OCI-LY7 (cell line): ENCODE results near the gene CCDC27. TPM values are rescaled to one million over a fixed set of nuclear protein-coding genes. Genes with fewer than 3 reads are reported as not detected.

Experiments used
- BruUV-seq: library from RNA; stranded (reverse); fragments of 400-500 nt; replicated peaks from 2 replicates; lab custom pipeline; 2021; lab: Mats Ljungman, UMichigan
- CTCF ChIA-PET: fragments of 300-600 bp; sonication (Branson Sonifier 250); formaldehyde crosslinking; loops from one replicate; lab custom pipeline; 2022; ENCODE audit warnings: antibody characterized with exemption; ENCODE audit not compliant: unreplicated experiment; lab: Charles Lee
- POLR2A ChIA-PET: fragments of 300-600 bp; sonication (Branson Sonifier 250); formaldehyde crosslinking; loops from one replicate; lab custom pipeline; 2022; ENCODE audit warnings: antibody characterized with exemption; lab: Charles Lee
- DNase-seq: peaks from one replicate; pipeline ENCODE4 v3.0.0-alpha.2; 2015; ENCODE audit warnings: low spot score
- H2AFZ ChIP-seq: fragments of 200-600 bp; sonication (generic), shearing (Covaris generic); 2 replicates; pipeline ENCODE4 v1.6.1; 2014; ENCODE audit warnings: mild to moderate bottlenecking, antibody characterized with exemption, low read length, moderate library complexity
- H3K27ac ChIP-seq: fragments of 200-600 bp; sonication (generic); 2 replicates; pipeline ENCODE4 v1.5.1; 2014; ENCODE audit warnings: mixed run types, low read depth, mild to moderate bottlenecking, moderate library complexity, low read length, inconsistent platforms; ENCODE audit not compliant: poor library complexity, severe bottlenecking
- H3K36me3 ChIP-seq: fragments of 200-600 bp; sonication (generic); 2 replicates; pipeline ENCODE4 v1.6.1; 2014; ENCODE audit warnings: mild to moderate bottlenecking, antibody characterized with exemption, low read length, moderate library complexity, mixed read lengths; ENCODE audit not compliant: insufficient read depth
- H3K4me1 ChIP-seq: fragments of 200-600 bp; sonication (generic); 2 replicates; pipeline ENCODE4 v1.5.1; 2014; ENCODE audit warnings: mild to moderate bottlenecking, low read length; ENCODE audit not compliant: insufficient read depth, poor library complexity, severe bottlenecking
- H3K4me2 ChIP-seq: fragments of 200-600 bp; sonication (generic); 2 replicates; pipeline ENCODE4 v1.6.1; 2014; ENCODE audit warnings: mild to moderate bottlenecking, low read length
- H3K4me3 ChIP-seq: fragments of 200-600 bp; sonication (generic); 2 replicates; pipeline ENCODE4 v1.5.1; 2014; ENCODE audit warnings: mild to moderate bottlenecking, low read depth, low read length; ENCODE audit not compliant: poor library complexity, severe bottlenecking
- H3K79me2 ChIP-seq: fragments of 200-600 bp; sonication (generic); 2 replicates; pipeline ENCODE4 v1.6.1; 2016; ENCODE audit warnings: low read depth, mild to moderate bottlenecking, low read length, moderate library complexity, mixed read lengths; ENCODE audit not compliant: insufficient read depth
- H3K9me2 ChIP-seq: fragments of 200-600 bp; sonication (generic); 2 replicates; pipeline ENCODE4 v1.6.1; 2016; ENCODE audit warnings: mild to moderate bottlenecking, low read length, mixed read lengths; ENCODE audit not compliant: insufficient read depth
- H3K9me3 ChIP-seq: fragments of 200-600 bp; sonication (generic); 2 replicates; pipeline ENCODE4 v1.6.1; 2014; ENCODE audit warnings: mild to moderate bottlenecking, mixed run types, low read length, mixed read lengths
- H4K20me1 ChIP-seq: fragments of 200-600 bp; sonication (generic); 2 replicates; pipeline ENCODE4 v1.6.1; 2014; ENCODE audit warnings: mild to moderate bottlenecking, antibody characterized with exemption, low read length, moderate library complexity, mixed read lengths; ENCODE audit not compliant: insufficient read depth
- EZH2phosphoT487 ChIP-seq: fragments of 200-600 bp; sonication (generic); IDR thresholded peaks from 2 replicates; pipeline ENCODE4 v1.6.1; 2018; ENCODE audit warnings: low read depth, borderline replicate concordance, mild to moderate bottlenecking, mixed run types, antibody characterized with exemption, low read length, moderate library complexity, mixed read lengths
- intact Hi-C: fragments of 100-400 bp; cut with micrococcal nuclease; formaldehyde crosslinking; loops from one replicate; pipeline ENCODE4 v1.10.0; 2022; ENCODE audit not compliant: unreplicated experiment
- total RNA-seq, 2 experiments: library from RNA; depleted of rRNA in 1 of 2; stranded (reverse); fragments of >200 nt in 1 of 2; shearing (Covaris generic) in 1 of 2; gene quantifications; 2 replicates each; pipeline ENCODE4 v1.2.3, GENCODE V29; 2014 to 2022
- TF ChIP-seq, protein P1 (sequence below): fragments of 200-600 bp; sonication (generic); conservative IDR thresholded peaks from 2 replicates; pipeline ENCODE4 v1.5.1; 2014; ENCODE audit warnings: mild to moderate bottlenecking, antibody characterized with exemption, low read length, moderate library complexity, mixed read lengths

The CCDC27 gene
- total RNA-seq, 2 experiments from 2014 or later = not detected

DNA sequence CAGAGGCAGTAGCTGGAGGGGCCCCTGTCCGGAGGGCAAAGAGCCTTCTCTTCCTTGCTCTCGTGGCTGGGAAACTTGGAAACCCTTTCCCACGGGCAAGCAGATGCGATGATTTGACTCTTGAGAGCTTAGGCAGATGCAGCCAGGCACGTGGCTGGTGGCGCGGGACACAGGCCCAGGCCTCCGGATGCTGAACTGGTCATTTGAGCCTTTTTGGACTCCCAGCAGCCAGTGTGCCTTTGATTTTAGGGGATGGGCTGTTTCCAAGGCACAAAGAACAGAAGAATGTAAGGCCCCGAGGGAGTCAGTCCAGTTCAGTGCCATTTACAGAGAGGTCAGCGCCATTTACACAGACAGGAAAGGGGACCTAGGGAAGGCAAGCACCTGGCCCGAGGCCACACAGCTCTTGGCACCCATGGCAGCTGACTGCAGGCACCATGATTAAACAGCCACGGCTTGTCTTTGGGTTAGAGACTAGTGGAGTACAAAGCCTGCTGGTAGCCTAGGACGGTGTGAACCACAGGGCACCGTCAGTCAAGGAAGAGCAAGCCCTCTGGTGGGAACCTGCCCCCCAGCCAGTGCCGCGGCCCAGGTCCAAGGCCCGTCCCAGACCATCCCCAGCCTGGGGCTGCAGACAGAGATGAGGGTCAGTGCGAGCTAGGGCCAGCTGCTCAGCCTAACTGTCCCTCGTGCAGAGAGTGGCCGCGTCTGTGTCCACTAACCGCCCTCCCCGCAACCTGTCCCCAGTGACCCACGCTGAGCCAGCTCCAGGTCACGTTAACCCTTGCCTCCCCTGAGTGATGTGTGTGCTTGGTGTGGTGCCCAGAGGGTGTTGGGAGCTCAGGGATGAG, 20.4 kb upstream of the CCDC27 start:
- Histone ChIP-seq H3K9me3 (no peaks in the 10 kb centered on the region), H2AFZ (no peak overlapping the region), H3K9me2 (no peaks in the 10 kb centered on the region), H3K79me2 (no peaks in the 10 kb centered on the region), H3K36me3 (no peaks in the 10 kb centered on the region), H3K27ac (no peak overlapping the region), H3K4me1 (no peaks in the 10 kb centered on the region), H4K20me1 (no peaks in the 10 kb centered on the region), H3K4me3 (no peak overlapping the region), H3K4me2 (no peak overlapping the region)
- no peak for TF ChIP-seq EZH2phosphoT487
- TF ChIP-seq, protein P1, sequence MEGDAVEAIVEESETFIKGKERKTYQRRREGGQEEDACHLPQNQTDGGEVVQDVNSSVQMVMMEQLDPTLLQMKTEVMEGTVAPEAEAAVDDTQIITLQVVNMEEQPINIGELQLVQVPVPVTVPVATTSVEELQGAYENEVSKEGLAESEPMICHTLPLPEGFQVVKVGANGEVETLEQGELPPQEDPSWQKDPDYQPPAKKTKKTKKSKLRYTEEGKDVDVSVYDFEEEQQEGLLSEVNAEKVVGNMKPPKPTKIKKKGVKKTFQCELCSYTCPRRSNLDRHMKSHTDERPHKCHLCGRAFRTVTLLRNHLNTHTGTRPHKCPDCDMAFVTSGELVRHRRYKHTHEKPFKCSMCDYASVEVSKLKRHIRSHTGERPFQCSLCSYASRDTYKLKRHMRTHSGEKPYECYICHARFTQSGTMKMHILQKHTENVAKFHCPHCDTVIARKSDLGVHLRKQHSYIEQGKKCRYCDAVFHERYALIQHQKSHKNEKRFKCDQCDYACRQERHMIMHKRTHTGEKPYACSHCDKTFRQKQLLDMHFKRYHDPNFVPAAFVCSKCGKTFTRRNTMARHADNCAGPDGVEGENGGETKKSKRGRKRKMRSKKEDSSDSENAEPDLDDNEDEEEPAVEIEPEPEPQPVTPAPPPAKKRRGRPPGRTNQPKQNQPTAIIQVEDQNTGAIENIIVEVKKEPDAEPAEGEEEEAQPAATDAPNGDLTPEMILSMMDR = no peak
- ChIA-PET POLR2A (interaction anchor here (0.6 kb wide), 2 partner anchors 142 to 320 kb away, joined by 3 read pairs; no protein-coding TSS in a partner anchor), CTCF (no interaction called here)
- BruUV-seq = no TSS peak
- DNase-seq = no peak
- intact Hi-C loops = no loop called here

DNA sequence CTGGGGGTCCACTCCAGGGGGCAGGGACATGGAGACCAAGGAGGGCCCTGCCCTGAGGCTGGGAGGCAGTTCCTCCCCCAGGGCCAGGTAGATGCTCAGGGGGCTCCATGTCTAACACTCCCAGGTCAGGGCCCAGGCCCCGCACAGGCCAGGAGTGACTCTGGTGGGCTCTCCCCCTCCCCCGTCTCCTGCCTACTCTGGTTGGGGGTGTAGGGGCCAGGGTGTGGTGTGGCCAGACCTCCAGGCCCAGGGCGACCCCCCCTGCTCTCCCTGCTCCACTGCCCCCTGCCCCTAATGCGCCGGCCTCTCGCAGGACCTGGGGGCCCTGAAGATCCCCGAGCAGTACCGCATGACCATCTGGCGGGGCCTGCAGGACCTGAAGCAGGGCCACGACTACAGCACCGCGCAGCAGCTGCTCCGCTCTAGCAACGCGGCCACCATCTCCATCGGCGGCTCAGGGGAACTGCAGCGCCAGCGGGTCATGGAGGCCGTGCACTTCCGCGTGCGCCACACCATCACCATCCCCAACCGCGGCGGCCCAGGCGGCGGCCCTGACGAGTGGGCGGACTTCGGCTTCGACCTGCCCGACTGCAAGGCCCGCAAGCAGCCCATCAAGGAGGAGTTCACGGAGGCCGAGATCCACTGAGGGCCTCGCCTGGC, 19.7 kb upstream of the CCDC27 start:
- no peak for DNase-seq
- Histone ChIP-seq H3K4me3 (no peak overlapping the region), H4K20me1 (no peaks in the 10 kb centered on the region), H3K4me2 (no peak overlapping the region), H3K79me2 (no peaks in the 10 kb centered on the region), H3K27ac (no peak overlapping the region), H3K4me1 (no peaks in the 10 kb centered on the region), H3K9me3 (no peaks in the 10 kb centered on the region), H3K36me3 (no peaks in the 10 kb centered on the region), H2AFZ (no peak overlapping the region), H3K9me2 (no peaks in the 10 kb centered on the region)
- intact Hi-C loops = no loop called here
- TF ChIP-seq EZH2phosphoT487 = no peak
- TF ChIP-seq, protein P1 = no peak
- ChIA-PET CTCF (no interaction called here), POLR2A (no interaction called here)
- BruUV-seq = no TSS peak
